SK-N-SH treated with all-trans-retinoic acid at 6 μM for 48 hours (cell line): Measurements from ENCODE around the gene ADRA1B.

Experiments
- ESRRG ChIP-seq: fragments of 250-450 bp; sonication (Bioruptor Pico); IDR thresholded peaks from 2 replicates; pipeline ENCODE4 v1.6.1; 2021; ENCODE audit warnings: mild to moderate bottlenecking
- RARB ChIP-seq: fragments of 250-450 bp; sonication (Bioruptor Pico); IDR thresholded peaks from 2 replicates; pipeline ENCODE4 v1.8.0; 2021; ENCODE audit warnings: mild to moderate bottlenecking, moderate library complexity
- ZFP30 ChIP-seq: fragments of 450-650 bp; formaldehyde crosslinking; IDR thresholded peaks from 2 replicates; pipeline ENCODE4 v1.5.0; 2022; ENCODE audit warnings: mild to moderate bottlenecking, moderate library complexity
- ZNF70 ChIP-seq: fragments of 450-650 bp; formaldehyde crosslinking; IDR thresholded peaks from 2 replicates; pipeline ENCODE4 v1.5.0; 2020; ENCODE audit warnings: mild to moderate bottlenecking, moderate library complexity
- ZNF8 ChIP-seq: fragments of 450-650 bp; formaldehyde crosslinking; IDR thresholded peaks from 2 replicates; pipeline ENCODE4 v1.5.0; 2020; ENCODE audit warnings: mild to moderate bottlenecking, moderate library complexity
- TF ChIP-seq, protein P1 (sequence below): fragments of 250-450 bp; sonication (Bioruptor Pico); IDR thresholded peaks from 2 replicates; pipeline ENCODE4 v1.8.0; 2020; ENCODE audit warnings: mild to moderate bottlenecking, moderate library complexity, borderline replicate concordance
- TF ChIP-seq, protein P2 (sequence below): fragments of 250-450 bp; sonication (Bioruptor Pico); IDR thresholded peaks from 2 replicates; pipeline ENCODE4 v1.5.0; 2020; ENCODE audit warnings: mild to moderate bottlenecking, moderate library complexity
- TF ChIP-seq, protein P3 (sequence below): fragments of 250-450 bp; sonication (Bioruptor Pico); IDR thresholded peaks from 2 replicates; pipeline ENCODE4 v1.5.1; 2020; ENCODE audit warnings: low read depth, mild to moderate bottlenecking, moderate library complexity

DNA sequence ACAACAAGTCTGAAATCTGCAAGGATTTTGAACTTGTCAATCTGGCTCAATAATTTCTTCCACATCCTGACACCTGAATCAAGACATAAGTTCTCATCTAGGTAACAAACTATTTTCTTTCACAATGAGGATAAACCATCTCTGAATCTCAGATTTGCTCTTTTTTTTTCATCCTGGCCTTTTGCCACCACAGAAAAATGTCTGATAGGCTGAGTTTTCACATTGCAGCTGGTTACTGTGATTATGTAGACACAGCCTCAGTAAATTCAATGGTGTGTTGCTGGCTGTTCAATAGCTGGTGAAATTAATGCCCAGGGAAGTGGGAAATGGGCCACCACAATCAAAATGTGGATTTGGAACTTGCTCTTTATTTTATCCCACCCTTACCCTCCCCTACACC is 2.8 kb upstream of the ADRA1B start:
- TF ChIP-seq ESRRG (no peak), ZFP30 (CRISPR knock-in tag) (no peak), RARB (CRISPR knock-in tag) (no peak), ZNF8 (no peak), ZNF70 (CRISPR knock-in tag) (no peak)
- TF ChIP-seq, protein P1, sequence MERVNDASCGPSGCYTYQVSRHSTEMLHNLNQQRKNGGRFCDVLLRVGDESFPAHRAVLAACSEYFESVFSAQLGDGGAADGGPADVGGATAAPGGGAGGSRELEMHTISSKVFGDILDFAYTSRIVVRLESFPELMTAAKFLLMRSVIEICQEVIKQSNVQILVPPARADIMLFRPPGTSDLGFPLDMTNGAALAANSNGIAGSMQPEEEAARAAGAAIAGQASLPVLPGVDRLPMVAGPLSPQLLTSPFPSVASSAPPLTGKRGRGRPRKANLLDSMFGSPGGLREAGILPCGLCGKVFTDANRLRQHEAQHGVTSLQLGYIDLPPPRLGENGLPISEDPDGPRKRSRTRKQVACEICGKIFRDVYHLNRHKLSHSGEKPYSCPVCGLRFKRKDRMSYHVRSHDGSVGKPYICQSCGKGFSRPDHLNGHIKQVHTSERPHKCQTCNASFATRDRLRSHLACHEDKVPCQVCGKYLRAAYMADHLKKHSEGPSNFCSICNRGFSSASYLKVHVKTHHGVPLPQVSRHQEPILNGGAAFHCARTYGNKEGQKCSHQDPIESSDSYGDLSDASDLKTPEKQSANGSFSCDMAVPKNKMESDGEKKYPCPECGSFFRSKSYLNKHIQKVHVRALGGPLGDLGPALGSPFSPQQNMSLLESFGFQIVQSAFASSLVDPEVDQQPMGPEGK = no peak
- TF ChIP-seq, protein P2, sequence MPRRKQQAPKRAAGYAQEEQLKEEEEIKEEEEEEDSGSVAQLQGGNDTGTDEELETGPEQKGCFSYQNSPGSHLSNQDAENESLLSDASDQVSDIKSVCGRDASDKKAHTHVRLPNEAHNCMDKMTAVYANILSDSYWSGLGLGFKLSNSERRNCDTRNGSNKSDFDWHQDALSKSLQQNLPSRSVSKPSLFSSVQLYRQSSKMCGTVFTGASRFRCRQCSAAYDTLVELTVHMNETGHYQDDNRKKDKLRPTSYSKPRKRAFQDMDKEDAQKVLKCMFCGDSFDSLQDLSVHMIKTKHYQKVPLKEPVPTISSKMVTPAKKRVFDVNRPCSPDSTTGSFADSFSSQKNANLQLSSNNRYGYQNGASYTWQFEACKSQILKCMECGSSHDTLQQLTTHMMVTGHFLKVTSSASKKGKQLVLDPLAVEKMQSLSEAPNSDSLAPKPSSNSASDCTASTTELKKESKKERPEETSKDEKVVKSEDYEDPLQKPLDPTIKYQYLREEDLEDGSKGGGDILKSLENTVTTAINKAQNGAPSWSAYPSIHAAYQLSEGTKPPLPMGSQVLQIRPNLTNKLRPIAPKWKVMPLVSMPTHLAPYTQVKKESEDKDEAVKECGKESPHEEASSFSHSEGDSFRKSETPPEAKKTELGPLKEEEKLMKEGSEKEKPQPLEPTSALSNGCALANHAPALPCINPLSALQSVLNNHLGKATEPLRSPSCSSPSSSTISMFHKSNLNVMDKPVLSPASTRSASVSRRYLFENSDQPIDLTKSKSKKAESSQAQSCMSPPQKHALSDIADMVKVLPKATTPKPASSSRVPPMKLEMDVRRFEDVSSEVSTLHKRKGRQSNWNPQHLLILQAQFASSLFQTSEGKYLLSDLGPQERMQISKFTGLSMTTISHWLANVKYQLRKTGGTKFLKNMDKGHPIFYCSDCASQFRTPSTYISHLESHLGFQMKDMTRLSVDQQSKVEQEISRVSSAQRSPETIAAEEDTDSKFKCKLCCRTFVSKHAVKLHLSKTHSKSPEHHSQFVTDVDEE (CRISPR knock-in tag) = no peak
- TF ChIP-seq, protein P3, sequence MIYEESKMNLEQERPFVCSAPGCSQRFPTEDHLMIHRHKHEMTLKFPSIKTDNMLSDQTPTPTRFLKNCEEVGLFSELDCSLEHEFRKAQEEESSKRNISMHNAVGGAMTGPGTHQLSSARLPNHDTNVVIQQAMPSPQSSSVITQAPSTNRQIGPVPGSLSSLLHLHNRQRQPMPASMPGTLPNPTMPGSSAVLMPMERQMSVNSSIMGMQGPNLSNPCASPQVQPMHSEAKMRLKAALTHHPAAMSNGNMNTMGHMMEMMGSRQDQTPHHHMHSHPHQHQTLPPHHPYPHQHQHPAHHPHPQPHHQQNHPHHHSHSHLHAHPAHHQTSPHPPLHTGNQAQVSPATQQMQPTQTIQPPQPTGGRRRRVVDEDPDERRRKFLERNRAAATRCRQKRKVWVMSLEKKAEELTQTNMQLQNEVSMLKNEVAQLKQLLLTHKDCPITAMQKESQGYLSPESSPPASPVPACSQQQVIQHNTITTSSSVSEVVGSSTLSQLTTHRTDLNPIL (CRISPR knock-in tag) = no peak
